Occipital lobe (tissue), 2 donors: ENCODE measurements around the gene AKT1. TPM values are rescaled to one million over a fixed set of nuclear protein-coding genes. Genes with fewer than 3 reads are reported as not detected.

Experiments used
- DNase-seq: peaks from one replicate; lab custom pipeline; 2025; lab: John Stamatoyannopoulos, UW
- total RNA-seq: library from RNA; depleted of rRNA; stranded (reverse); fragments of >200 nt; gene quantifications from one replicate; pipeline ENCODE4 v1.2.3, GENCODE V29; 2014

Gene AKT1
- total RNA-seq, 1 donor from 2014 or later: 102 TPM

DNA sequence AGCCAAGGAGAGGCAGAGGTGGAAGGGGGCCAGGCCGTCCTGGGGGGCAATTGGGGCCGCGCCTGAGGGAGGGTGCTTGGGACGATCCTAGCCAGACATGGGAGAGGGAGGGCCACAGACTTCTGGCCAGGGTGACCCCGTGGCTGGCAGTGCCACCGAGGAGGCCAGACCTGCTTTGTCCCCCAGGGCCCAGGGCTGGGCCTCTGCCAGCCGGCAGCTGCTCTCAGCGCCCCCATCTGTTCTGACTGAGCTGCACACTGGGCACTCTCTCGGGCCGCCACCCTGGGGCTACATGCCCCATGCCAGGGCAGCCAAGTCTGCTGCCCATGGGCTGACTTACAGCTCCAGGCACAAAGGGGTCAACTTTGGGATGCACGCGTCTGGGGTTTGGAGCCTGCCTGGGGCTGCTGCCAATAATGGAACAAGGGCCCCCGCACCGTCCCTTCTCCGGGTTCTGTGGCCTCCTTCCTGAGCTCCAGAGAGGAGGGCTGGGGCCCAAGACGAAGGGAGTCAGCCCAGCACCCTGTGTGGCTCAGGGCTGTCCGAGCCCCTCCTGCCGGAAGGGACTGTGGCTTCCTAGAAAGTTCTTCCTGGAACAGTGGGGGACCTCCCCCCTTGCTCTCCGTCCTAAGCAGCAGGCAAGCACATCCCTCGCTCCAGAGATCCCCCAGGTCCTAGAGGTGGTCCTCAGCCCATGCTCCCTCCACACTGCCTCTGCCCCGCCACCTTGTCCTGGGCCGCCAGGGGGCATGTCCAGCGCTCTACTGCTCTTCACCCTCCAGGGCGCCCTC is 70.4 kb downstream of the AKT1 start:
- no peak for DNase-seq

DNA sequence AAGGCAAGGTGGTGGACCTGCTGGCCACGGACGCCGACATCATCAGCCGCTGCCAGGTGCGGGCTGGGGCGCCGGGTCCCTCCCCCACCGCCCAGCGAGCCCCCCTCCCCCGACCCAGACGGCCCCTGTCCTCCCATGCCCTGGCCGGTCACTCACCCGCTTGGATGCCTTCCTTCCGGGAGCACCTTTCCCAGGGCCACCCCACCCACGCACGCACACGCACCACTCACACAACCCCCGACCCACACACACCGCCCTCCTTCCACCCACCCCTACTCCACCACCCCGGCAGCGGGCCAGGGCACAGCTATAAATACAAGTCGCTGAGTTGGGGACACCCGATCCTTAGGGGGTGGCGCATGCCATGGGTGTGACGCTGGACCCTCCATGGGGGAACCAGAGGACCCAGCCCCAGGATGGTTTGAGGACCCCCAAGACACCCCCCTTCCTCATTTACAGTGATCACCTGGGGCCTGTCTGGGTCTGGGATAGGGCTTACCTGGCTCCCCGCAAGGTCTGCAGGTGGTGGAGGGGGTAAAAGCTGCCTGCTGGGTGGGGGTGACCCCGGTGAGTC is 71.1 kb downstream of the AKT1 start:
- no peak for DNase-seq

DNA sequence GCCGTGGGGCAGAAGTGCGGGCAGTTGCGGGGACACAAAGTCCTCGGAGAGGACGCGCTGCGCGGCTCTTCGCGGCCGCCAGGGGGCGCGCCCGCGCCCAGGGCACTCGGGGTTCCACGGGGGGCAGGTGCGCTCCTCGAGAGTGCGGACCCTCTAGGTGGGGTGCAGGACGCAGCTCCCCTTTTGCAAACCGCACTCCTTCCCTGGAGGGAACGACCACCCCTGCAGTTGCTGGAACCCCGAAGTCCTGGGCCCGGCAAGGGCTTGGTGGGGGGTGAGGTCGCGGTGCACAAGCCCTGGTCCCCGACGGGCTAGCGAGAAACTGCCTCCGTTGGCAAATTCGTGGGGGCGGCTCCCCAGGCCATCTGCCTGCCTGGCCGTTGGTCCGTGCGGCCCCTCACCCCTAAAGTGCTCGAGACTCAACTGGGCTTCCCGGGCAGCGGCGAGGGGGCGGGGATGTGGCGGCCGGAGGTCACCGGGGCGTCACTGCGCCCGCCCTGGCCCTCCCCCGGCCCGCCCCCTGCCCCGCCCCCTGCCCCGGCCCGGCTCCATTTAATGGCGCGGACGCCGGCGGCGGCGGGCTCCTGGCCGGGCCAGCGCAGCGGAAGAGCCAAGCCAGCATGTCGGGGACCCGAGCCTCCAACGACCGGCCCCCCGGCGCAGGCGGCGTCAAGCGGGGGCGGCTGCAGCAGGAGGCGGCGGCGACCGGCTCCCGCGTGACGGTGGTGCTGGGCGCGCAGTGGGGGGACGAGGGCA is 71.7 kb downstream of the AKT1 start, which contains the start of gene ADSS1:
Gene ADSS1, plus strand, starts transcription at position 579 of the 756 bp plus-strand sequence. Its CDS starts 42 bp downstream, at position 621.
- no peak for DNase-seq

DNA sequence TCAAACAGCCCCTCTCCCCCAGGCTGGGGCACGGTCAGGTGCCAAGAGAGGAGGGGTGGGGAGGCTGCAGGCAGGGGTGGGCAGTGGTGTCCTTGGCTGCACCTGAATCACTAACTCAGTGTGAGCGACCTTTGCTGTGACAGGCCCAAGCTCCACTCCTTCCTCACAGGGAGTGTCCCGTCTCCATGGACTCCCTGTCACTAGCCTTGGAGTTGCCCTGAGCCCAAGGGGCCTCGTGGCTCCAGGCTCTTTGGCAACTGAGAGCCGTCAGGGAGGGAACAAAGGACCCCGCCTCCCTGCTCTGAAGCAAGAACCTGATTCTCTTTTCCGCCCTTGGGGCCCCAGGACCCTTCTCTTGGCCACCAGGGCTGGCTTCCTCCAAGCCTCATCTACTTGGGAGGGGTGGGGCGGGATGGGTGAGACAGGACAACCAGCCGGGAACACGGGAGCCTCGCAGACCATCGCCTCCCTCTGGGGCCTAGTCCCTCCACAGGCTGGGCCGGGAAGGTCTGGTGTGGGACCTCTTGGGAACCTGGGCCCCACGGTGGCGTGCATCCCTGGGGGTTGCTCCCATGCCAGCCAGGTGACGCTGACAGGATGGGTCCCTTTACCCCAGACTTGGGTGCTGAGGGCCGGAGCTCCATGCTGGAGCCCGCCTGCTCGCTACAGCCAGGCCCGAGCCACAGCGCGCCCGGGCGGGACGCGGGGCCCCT is 72.5 kb downstream of the AKT1 start:
- DNase-seq: no peak

DNA sequence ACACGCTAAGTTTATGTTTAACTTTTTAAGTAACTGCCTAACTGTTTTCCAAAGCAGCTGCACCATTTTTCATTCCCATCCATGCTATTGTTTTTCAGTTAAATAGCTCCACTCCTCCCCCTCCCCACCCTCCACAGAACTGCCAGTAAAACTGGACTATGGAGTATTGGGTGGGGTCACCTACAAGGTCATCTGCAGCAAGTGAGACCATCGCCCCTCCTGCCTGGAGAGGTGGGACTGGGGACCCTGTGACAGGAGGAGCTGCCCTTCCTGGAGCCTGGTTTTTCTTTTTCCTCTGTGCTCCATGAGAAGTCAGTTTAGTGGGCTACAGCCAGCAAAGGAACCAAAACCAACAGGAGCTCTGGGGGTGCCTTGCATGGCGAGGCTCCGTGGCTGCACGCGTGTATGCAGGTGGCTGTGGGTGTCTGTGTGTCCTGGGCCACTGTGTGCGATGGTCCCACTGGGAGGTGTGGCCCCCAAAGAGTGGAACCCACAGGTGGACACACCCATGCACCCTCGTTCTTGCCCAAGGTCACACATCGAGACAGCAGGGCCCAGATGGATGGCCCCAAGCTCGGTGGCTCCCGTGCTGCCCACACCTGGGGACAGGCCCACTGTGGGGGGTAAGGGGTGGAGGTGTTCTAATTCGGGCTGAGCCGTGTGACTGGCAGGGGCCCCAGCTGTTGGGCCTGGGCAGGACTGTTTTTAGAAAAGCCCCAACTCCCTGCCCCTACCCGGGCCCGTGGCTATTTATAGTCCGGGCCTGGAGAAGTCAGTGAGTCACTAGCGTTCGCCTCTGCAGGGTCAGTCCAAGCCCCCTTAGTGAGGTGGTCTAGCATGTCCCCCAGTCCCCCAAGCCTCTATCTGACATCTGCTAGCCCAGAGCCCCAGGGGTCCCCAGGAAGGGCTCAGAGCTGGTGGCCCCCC is 73.8 kb downstream of the AKT1 start:
- no peak for DNase-seq

Other genes starting within 250 kb of the AKT1 start
- gene C14orf180, start 216.0 kb downstream of the AKT1 start, total RNA-seq: not detected
- gene TMEM179, start 191.0 kb downstream of the AKT1 start, total RNA-seq: 29.2 TPM
- gene INF2, start 106.1 kb downstream of the AKT1 start, total RNA-seq: 8.4 TPM
- 4.8 TPM for gene ADSS1, start 71.5 kb downstream of the AKT1 start, total RNA-seq
- gene SIVA1, start 42.6 kb downstream of the AKT1 start, total RNA-seq: 21.2 TPM
- 0.94 TPM for gene ZBTB42, start 5.4 kb upstream of the AKT1 start, total RNA-seq
- gene CEP170B, start 69.5 kb upstream of the AKT1 start, total RNA-seq: 22.8 TPM
- gene PLD4, start 129.1 kb upstream of the AKT1 start, total RNA-seq: 5.8 TPM
- 20.6 TPM for gene AHNAK2, start 182.6 kb upstream of the AKT1 start, total RNA-seq
- 10.1 TPM for gene CLBA1, start 190.0 kb upstream of the AKT1 start, total RNA-seq
- 11.1 TPM for gene CDCA4, start 225.3 kb upstream of the AKT1 start, total RNA-seq